ENCODE measurements around the gene ACE. TPM values are rescaled to one million over a fixed set of nuclear protein-coding genes. Genes with fewer than 3 reads are reported as not detected.

Gene ACE
- total and polyA plus RNA-seq, 10 donors: 0.61 to 17.3 (median 8.2) TPM

GRCh38 chr17:63483038-63483437, 6.2 kb downstream of the ACE start:
- TF ChIP-seq POLR2AphosphoS5 (IDR thresholded peaks at IDR 0.05) (no peak), POLR2A (IDR thresholded peaks at IDR 0.05) (no peak)
- TF ChIP-seq, protein P1, sequence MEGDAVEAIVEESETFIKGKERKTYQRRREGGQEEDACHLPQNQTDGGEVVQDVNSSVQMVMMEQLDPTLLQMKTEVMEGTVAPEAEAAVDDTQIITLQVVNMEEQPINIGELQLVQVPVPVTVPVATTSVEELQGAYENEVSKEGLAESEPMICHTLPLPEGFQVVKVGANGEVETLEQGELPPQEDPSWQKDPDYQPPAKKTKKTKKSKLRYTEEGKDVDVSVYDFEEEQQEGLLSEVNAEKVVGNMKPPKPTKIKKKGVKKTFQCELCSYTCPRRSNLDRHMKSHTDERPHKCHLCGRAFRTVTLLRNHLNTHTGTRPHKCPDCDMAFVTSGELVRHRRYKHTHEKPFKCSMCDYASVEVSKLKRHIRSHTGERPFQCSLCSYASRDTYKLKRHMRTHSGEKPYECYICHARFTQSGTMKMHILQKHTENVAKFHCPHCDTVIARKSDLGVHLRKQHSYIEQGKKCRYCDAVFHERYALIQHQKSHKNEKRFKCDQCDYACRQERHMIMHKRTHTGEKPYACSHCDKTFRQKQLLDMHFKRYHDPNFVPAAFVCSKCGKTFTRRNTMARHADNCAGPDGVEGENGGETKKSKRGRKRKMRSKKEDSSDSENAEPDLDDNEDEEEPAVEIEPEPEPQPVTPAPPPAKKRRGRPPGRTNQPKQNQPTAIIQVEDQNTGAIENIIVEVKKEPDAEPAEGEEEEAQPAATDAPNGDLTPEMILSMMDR (IDR thresholded peaks at IDR 0.05 in 8 of 11, conservative IDR thresholded peaks at IDR 0.05 in 3 of 11): no peak
- Histone ChIP-seq H3K9me3 (no peaks in the 10 kb centered on the region), H3K27me3 (replicated peaks in 1 of 7) (peaks cover 0 to 51% (median 13%) of the 10 kb centered on the region in 7 donors), H3K4me3 (no peak overlapping the region), H3K36me3 (no peaks in the 10 kb centered on the region), H3K4me1 (peaks cover 0 to 14% (median 11%) of the 10 kb centered on the region in 6 donors), H3K27ac (no peak overlapping the region)
- 80 to 93% (median 84%) methylated on average over 10 of the region's 10 CpGs for WGBS, 5 donors
- intact Hi-C loops (cut with DNase I; ENCODE audit: low total_unique reads): no loop called here
- DNase-seq: no peak

GRCh38 chr17:63483655-63484575, 7.1 kb downstream of the ACE start:
- H3K27me3 ChIP-seq (replicated peaks in 1 of 7): peaks cover 0 to 42% (median 5%) of the 10 kb centered on the region in 7 donors
- H3K4me3 ChIP-seq: no peak overlapping the region
- DNase-seq: no peak
- 91 to 95% (median 93%) methylated on average over 5 to 16 of the region's 16 CpGs for WGBS, 5 donors
- peaks cover 0 to 5% (median 3%) of the 10 kb centered on the region in 6 donors for H3K4me1 ChIP-seq
- H3K9me3 ChIP-seq: no peaks in the 10 kb centered on the region
- no peak overlapping the region for H3K27ac ChIP-seq
- no peaks in the 10 kb centered on the region for H3K36me3 ChIP-seq
- TF ChIP-seq, protein P1 (IDR thresholded peaks at IDR 0.05 in 8 of 11, conservative IDR thresholded peaks at IDR 0.05 in 3 of 11): no peak
- TF ChIP-seq POLR2A (IDR thresholded peaks at IDR 0.05) (no peak), POLR2AphosphoS5 (IDR thresholded peaks at IDR 0.05) (no peak)
- intact Hi-C loops (cut with DNase I; ENCODE audit: low total_unique reads): no loop called here

DNA sequence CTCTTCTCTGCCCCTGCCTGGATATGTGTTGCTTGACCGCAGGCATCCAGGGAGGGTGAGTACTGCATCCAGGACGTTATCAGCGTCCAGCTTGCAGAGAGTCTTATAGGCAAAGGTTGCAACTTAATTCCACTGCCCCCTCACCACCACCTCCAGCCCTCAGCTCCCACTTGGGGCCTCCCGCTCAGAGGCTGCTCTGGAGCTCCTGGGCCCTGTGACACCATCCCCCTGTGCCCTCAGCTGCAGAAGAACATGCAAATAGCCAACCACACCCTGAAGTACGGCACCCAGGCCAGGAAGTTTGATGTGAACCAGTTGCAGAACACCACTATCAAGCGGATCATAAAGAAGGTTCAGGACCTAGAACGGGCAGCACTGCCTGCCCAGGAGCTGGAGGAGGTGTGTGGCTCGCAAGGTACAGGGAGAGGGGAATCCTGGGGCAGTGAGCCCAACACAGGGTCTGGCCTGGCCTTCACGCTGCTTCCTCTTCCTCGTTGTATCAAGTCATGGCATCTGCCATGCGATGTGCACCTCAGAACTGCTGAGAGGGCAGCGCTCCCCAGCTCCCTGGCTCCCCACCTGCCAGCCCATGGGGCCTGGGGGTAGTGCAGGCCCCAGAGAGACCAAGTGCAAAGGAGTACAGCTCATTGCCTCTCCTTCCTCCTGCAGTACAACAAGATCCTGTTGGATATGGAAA, 9.6 kb downstream of the ACE start:
- Histone ChIP-seq H3K4me1 (no peaks in the 10 kb centered on the region), H3K27me3 (replicated peaks in 1 of 7) (peaks cover 0 to 25% (median 0%) of the 10 kb centered on the region in 7 donors), H3K36me3 (no peaks in the 10 kb centered on the region), H3K9me3 (no peaks in the 10 kb centered on the region), H3K4me3 (no peak overlapping the region), H3K27ac (no peak overlapping the region)
- TF ChIP-seq POLR2AphosphoS5 (IDR thresholded peaks at IDR 0.05) (no peak), POLR2A (IDR thresholded peaks at IDR 0.05) (no peak)
- TF ChIP-seq, protein P1 (IDR thresholded peaks at IDR 0.05 in 8 of 11, conservative IDR thresholded peaks at IDR 0.05 in 3 of 11): no peak
- intact Hi-C loops (cut with DNase I; ENCODE audit: low total_unique reads): no loop called here
- 75 to 81% (median 78%) methylated on average over 10 to 12 of the region's 12 CpGs for WGBS, 5 donors
- no peak for DNase-seq

GRCh38 chr17:63487014-63487339, 10.1 kb downstream of the ACE start:
- TF ChIP-seq, protein P1 (IDR thresholded peaks at IDR 0.05 in 8 of 11, conservative IDR thresholded peaks at IDR 0.05 in 3 of 11): no peak
- TF ChIP-seq POLR2AphosphoS5 (IDR thresholded peaks at IDR 0.05) (no peak), POLR2A (IDR thresholded peaks at IDR 0.05) (no peak)
- intact Hi-C loops (cut with DNase I; ENCODE audit: low total_unique reads): no loop called here
- no peaks in the 10 kb centered on the region for H3K36me3 ChIP-seq
- DNase-seq: no peak
- H3K4me3 ChIP-seq: no peak overlapping the region
- no peak overlapping the region for H3K27ac ChIP-seq
- H3K4me1 ChIP-seq: no peaks in the 10 kb centered on the region
- peaks cover 0 to 22% (median 0%) of the 10 kb centered on the region in 7 donors for H3K27me3 ChIP-seq (replicated peaks in 1 of 7)
- no peaks in the 10 kb centered on the region for H3K9me3 ChIP-seq
- WGBS, 5 donors: 84 to 95% (median 89%) methylated on average over 8 to 11 of the region's 11 CpGs

Data from spleen (tissue), 11 donors.